ENCODE measurements around the gene APLF.

GRCh38 chr2:68579689-68580088 lies 112.3 kb downstream of the APLF start:
- no peak for TF ChIP-seq CTCF (IDR thresholded peaks at IDR 0.05; ENCODE audit: insufficient read depth, low read length, poor library complexity, severe bottlenecking)
- no peak for TF ChIP-seq EZH2phosphoT487 (conservative IDR thresholded peaks at IDR 0.05; ENCODE audit: low read length)
